GM12878 (cell line): ENCODE results near the gene MRPL18. TPM values are rescaled to one million over a fixed set of nuclear protein-coding genes. Genes with fewer than 3 reads are reported as not detected.
A peak's percentile ranks its signal among the peaks of the same experiment; 100 is the strongest.

ENCODE experiments used
- ATAC-seq: fragments of 200-7000 bp; cut with Tn5 transposase; 3 replicates; pipeline ENCODE4 v1.9.1; 2020; ENCODE audit warnings: mild to moderate bottlenecking, moderate library complexity
- BruUV-seq: library from RNA; stranded (reverse); fragments of 400-500 nt; replicated peaks from 2 replicates; lab custom pipeline; 2021; lab: Mats Ljungman, UMichigan
- CTCF ChIA-PET: fragments of 300-600 bp; sonication (Branson Sonifier 250); formaldehyde crosslinking; extraction: SDS; loops from one replicate; lab custom pipeline; 2021; ENCODE audit warnings: inconsistent platforms; lab: Yijun Ruan, JAX
- POLR2A ChIA-PET: fragments of 350-600 bp; formaldehyde crosslinking; extraction: SDS; loops from one replicate; lab custom pipeline; 2021; ENCODE audit warnings: inconsistent platforms; lab: Charles Lee
- RAD21 ChIA-PET: fragments of 300-600 bp; sonication (Branson Sonifier 250); formaldehyde crosslinking; loops from one replicate; lab custom pipeline; 2023; ENCODE audit warnings: antibody characterized with exemption; ENCODE audit not compliant: unreplicated experiment; lab: Charles Lee
- SMC1A ChIA-PET: fragments of 300-600 bp; sonication (Branson Sonifier 250); formaldehyde crosslinking; loops from one replicate; lab custom pipeline; 2023; ENCODE audit not compliant: unreplicated experiment, uncharacterized antibody; lab: Charles Lee
- DNase-seq: peaks from one replicate; pipeline ENCODE4 v3.0.0-alpha.2; 2011; ENCODE audit warnings: low read depth, low spot score
- FAIRE-seq: peaks from 3 replicates; lab custom pipeline; 2011; peaks lifted over from hg19 to GRCh38; lab: Jason Lieb, UNC
- H2AFZ ChIP-seq: 2 replicates; pipeline ENCODE4 v1.6.0; 2011; ENCODE audit warnings: low read depth, low read length, control low read depth; ENCODE audit not compliant: control insufficient read depth
- H3K27ac ChIP-seq: 2 replicates; pipeline ENCODE4 v1.5.1; 2011; ENCODE audit warnings: control low read depth; ENCODE audit not compliant: control insufficient read depth, insufficient read depth
- H3K27me3 ChIP-seq, 2 experiments: replicated peaks in 1 of 2; 2 replicates each; pipeline versions ENCODE4 v1.6.0 to v1.6.1; 2011; ENCODE audit warnings: low read length in 1 of 2; ENCODE audit not compliant: control insufficient read depth in 2 of 2, insufficient read depth in 2 of 2
- H3K36me3 ChIP-seq, 2 experiments: 2 replicates each; pipeline ENCODE4 v1.5.1; 2011; ENCODE audit warnings: low read length in 1 of 2; ENCODE audit not compliant: control insufficient read depth in 2 of 2, insufficient read depth in 2 of 2
- H3K4me1 ChIP-seq: 2 replicates; pipeline ENCODE4 v1.6.1; 2011; ENCODE audit warnings: mild to moderate bottlenecking, low read length, moderate library complexity, mixed read lengths; ENCODE audit not compliant: control insufficient read depth, insufficient read depth
- H3K4me2 ChIP-seq: 2 replicates; pipeline ENCODE4 v1.6.0; 2011; ENCODE audit warnings: control low read depth; ENCODE audit not compliant: control insufficient read depth, insufficient read depth
- H3K4me3 ChIP-seq: fragments of 200-600 bp; sonication (generic); 2 replicates; pipeline ENCODE4 v1.5.1; 2016
- H3K79me2 ChIP-seq: 2 replicates; pipeline ENCODE4 v1.6.0; 2011; ENCODE audit warnings: low read length; ENCODE audit not compliant: control insufficient read depth, insufficient read depth
- H3K9ac ChIP-seq: 2 replicates; pipeline ENCODE4 v1.8.0; 2011; ENCODE audit warnings: low read length, control low read depth, mixed read lengths; ENCODE audit not compliant: control insufficient read depth, insufficient read depth
- H3K9me3 ChIP-seq: replicated peaks from 3 replicates; pipeline ENCODE4 v1.5.1; 2011; ENCODE audit warnings: mild to moderate bottlenecking, low read length; ENCODE audit not compliant: control insufficient read depth, insufficient read depth
- H4K20me1 ChIP-seq: 2 replicates; pipeline ENCODE4 v1.6.0; 2011; ENCODE audit not compliant: control insufficient read depth, insufficient read depth
- ATF2 ChIP-seq: IDR thresholded peaks from 2 replicates; pipeline ENCODE4 v1.6.1; 2012; ENCODE audit warnings: low read length, inconsistent platforms
- KAT2A ChIP-seq: conservative IDR thresholded peaks from 2 replicates; pipeline ENCODE4 v1.6.1; 2011; ENCODE audit warnings: low read depth, low read length; ENCODE audit not compliant: control insufficient read depth
- MEF2B ChIP-seq: fragments of 450-650 bp; IDR thresholded peaks from 2 replicates; pipeline ENCODE4 v1.6.1; 2018; ENCODE audit warnings: mild to moderate bottlenecking, moderate library complexity; ENCODE audit not compliant: partially characterized antibody, poor library complexity, severe bottlenecking
- MLLT1 ChIP-seq: fragments of 450-650 bp; IDR thresholded peaks from 2 replicates; pipeline ENCODE4 v1.6.1; 2016; ENCODE audit warnings: mild to moderate bottlenecking
- SIX5 ChIP-seq: IDR thresholded peaks from 2 replicates; pipeline ENCODE4 v1.6.1; 2011; ENCODE audit warnings: mild to moderate bottlenecking, low read depth, low read length, moderate library complexity; ENCODE audit not compliant: severe bottlenecking
- SMARCA5 ChIP-seq: fragments of 450-650 bp; IDR thresholded peaks from 2 replicates; pipeline ENCODE4 v1.6.1; 2017; ENCODE audit warnings: mild to moderate bottlenecking
- SUPT20H ChIP-seq: IDR thresholded peaks from 2 replicates; pipeline ENCODE4 v1.6.1; 2011; ENCODE audit warnings: low read depth, mild to moderate bottlenecking, low read length, moderate library complexity, borderline replicate concordance; ENCODE audit not compliant: control insufficient read depth
- ZZZ3 ChIP-seq: IDR thresholded peaks from 2 replicates; pipeline ENCODE4 v1.6.1; 2011; ENCODE audit warnings: low read depth; ENCODE audit not compliant: control insufficient read depth, insufficient read length
- WGBS: methylation state at CpG from one replicate; pipeline ENCODE4 v1.1.6; 2016; ENCODE audit warnings: low lambda C conversion rate; ENCODE audit not compliant: insufficient replicate concordance, insufficient coverage; ENCODE audit errors: missing lambda C conversion rate; 5-methylcytosine and 5-hydroxymethylcytosine counted together
- in situ Hi-C: fragments of 300-500 bp; cut with MboI; formaldehyde crosslinking; loops from 9 replicates; pipeline ENCODE4 v1.14.3; 2018; ENCODE audit warnings: mixed read lengths
- intact Hi-C: fragments of 100-400 bp; cut with micrococcal nuclease; formaldehyde crosslinking; loops from one replicate; pipeline ENCODE4 v1.14.2; 2022; ENCODE audit not compliant: unreplicated experiment
- polyA plus RNA-seq, 11 experiments: library from polyadenylated mRNA; depleted of rRNA in 4 of 11; unstranded in 6 of 11; stranded (reverse) in 5 of 11; fragments of >200 nt; fragmentation: Nextera tagmentation in 4 of 11; fragmentation: Illumina TruSeq in 1 of 11; extraction: Ambion mirVana in 4 of 11; extraction: Trizol in 1 of 11; gene quantifications; 1 replicate in 1 of 11; 2 replicates in 10 of 11; pipeline versions ENCODE4 v1.2.1 to v1.2.3, GENCODE V29; 2011 to 2016; ENCODE audit warnings: inconsistent platforms in 2 of 11, missing spikeins in 2 of 11, low read depth in 1 of 11
- total RNA-seq, 4 experiments: library from RNA; depleted of rRNA in 3 of 4; stranded (reverse); fragments of >200 nt in 3 of 4; fragmentation: Illumina TruSeq in 1 of 4; extraction: Trizol in 1 of 4; gene quantifications; 2 replicates each; pipeline versions ENCODE4 v1.2.1 to v1.2.3, GENCODE V29; 2013 to 2021

The MRPL18 gene
- total and polyA plus RNA-seq, 10 of the 15 experiments (the other 5 are each of a cell fraction or from before 2014, with no cell fraction given): 68.5 to 203 (median 116) TPM

GRCh38 chr6:159833997-159834603 lies 43.8 kb downstream of the MRPL18 start (continued):
- TF ChIP-seq SMARCA5: no peak
- TF ChIP-seq SUPT20H: no peak
- no peak for TF ChIP-seq SIX5
- no peak for TF ChIP-seq ZZZ3
- TF ChIP-seq MLLT1: no peak
- no peak for TF ChIP-seq KAT2A

GRCh38 chr6:159836718-159837490 lies 46.6 kb downstream of the MRPL18 start:
- Histone ChIP-seq H3K27ac (no peak overlapping the region), H2AFZ (no peak overlapping the region), H3K36me3 (no peaks in the 10 kb centered on the region), H3K9ac (no peak overlapping the region), H3K4me3 (no peak overlapping the region), H3K4me1 (no peaks in the 10 kb centered on the region), H3K27me3 (no peaks in the 10 kb centered on the region), H3K9me3 (no peaks in the 10 kb centered on the region), H4K20me1 (no peaks in the 10 kb centered on the region), H3K4me2 (no peak overlapping the region), H3K79me2 (no peaks in the 10 kb centered on the region)
- POLR2A ChIA-PET: interaction anchor here (0.6 to 1.1 kb wide), 2 partner anchors 104 to 114 kb away, joined by 3 read pairs; no protein-coding TSS in a partner anchor
- CTCF ChIA-PET: interaction anchor here (1.1 kb wide), 1 partner anchor 105 kb away, joined by 3 read pairs; no protein-coding TSS in a partner anchor
- TF ChIP-seq MEF2B (peak; percentile 77), ATF2 (no peak)
- DNase-seq: no peak
- 28% methylated on average over 28 of the region's 29 CpGs for WGBS
- peak; percentile 59 for ATAC-seq
- in situ Hi-C loops (no loop called here), intact Hi-C loops (no loop called here)
- SMC1A ChIA-PET: interaction anchor here (0.5 to 1.8 kb wide), 4 partner anchors 13 to 1923 kb away, joined by 3 to 5 read pairs (median 3); no protein-coding TSS in a partner anchor
- RAD21 ChIA-PET: no interaction called here
- BruUV-seq: no TSS peak
- FAIRE-seq: no peak
